ENCODE data around the gene POLR3E.
"Not testable (repeated sequence)": the region's sequence is repeated elsewhere in the genome, so short reads cannot be mapped to it uniquely, and the experiment has no call there.

The POLR3E gene

DNA sequence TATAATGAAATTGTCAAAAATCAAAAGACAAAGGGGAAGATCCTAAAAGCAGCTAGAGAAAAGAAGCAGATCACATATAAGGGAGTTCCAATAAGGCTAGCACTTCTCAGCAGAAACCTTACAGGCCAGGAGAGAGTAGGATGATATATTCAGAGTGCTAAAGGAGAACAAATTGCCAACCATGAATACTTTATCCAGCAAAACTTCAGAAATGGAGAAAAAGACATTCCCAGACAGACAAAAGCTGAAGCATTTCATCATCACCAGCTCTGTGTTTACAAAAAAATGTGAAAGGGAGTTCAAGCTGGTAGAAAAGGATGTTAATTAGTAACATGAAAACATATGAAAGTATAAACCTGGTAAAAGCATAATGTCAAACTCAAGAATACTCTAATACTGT is 39.8 kb downstream of the POLR3E start:
- no peak for DNase-seq

DNA sequence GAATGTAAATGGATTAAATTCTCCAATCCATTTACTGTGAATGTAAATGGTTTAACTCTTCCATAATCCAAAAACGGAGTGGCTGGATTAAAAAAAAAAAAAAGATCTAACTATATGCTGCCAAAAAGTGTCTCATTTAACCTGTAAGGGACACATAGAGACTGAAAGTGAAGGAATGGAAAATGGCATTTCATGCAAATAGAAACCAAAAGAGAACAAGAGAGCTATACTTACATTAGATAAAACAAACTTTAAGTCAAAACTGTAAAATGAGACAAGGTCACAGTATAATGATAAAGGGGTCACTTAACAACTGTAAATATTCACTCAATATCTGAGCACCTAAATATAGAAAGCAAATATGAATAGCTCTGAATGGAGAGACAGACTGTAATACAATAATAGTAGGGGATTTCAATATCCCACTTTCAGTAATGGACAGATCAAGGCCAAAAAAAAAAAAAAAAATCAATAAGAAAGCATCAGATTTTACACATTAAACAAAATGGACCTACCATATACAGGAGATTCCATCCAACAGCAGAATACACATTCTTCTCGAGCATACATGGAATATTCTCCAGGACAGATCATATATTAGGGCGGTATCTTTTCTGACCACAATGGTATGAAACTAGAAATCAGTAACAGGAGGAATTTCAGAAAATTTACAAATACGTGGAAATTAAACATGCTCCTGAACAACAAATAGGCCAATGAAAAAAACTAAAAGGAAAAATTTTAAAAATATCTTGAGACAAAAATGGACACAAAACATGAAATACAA is 40.8 kb downstream of the POLR3E start:
- no peak for DNase-seq

DNA sequence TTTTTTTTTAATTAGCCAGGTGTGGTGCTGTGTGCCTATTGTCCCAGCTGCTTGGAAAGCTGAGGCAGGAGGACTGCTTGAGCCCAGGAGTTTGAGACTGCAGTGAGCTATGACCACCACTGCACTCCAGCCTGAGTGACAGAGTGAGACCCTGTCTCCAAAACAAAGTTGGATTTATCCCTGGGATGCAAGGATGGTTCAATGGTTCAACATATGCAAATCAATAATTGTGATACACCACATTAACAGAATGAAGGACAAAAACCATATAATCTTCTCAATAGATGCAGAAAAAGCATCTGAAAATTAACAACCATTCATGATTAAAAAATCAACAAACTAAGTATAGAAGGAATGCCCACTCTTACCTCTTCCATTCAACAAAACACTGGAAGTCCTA is 43.7 kb downstream of the POLR3E start:
- no peak for DNase-seq

DNA sequence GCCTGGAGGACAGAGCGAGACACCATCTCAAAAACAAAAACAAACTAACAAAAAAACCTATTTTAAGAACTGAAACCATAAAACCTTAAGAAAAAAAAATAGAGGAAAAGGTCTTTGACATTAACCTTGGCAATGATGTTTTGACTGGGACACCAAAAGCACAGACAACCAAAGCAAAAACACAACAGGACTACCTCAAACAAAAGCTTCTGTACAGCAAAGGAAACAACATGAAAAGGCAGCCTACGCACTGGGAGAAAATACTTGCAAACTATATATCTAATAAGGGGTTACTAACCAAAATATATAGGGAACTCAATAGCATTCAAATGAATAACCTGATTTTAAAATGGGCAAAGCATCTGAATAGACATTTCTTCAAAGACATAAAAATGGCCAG is 44.9 kb downstream of the POLR3E start:
- DNase-seq: no peak

DNA sequence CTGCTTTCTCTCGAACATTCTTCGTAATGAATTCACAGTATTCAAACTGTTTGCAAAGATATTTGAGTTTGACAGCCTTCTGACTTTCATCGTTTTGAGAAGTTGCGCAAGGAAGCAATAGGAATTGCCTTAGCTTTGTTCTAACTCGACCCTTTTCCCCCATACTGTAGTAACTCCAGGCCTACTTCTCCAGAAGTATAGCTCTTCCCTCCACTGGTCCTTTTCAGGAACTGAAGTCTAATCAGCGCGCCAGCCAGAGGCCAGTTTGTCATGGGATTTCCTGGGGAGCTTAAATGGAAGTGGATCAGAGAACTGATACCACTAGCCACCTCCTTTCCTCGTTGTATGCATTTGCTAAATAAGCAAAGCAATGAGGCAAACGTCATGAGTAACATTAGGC is 49.3 kb downstream of the POLR3E start:
- DNase-seq: no peak

DNA sequence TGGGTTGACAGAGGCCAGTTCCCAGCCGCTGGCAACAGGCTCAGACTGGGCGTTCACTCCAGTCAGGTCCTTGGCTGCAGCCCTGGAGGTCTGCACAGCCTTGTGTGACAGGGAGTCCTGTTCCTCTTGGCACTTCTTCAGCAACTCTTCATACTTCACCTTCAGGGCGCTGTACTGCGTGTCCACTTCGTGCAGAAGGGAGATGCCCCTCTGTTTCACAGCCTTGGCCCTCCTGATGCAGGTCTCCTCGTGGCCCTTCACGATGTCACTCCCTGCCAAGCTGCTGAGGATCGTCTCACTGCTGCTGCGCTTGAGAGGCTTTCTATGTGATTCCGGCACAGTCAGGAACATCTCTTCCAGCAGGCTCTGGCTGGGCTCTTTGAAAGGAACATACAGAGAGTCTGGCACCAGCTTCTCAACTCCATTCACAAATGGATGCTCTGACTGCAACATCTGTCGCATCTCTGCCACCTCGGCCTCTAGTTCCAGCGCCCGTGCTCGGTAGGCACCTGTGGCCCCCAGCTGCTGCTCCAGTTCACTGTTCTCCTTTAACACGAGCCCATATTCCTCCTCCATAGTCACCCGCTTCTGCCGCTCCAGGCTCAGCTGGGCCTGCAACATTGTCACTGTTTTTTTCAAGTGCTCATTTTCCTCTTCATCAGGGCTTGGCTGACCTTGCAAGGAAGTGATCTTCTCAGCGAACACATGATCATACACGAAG is 50.1 kb downstream of the POLR3E start:
- no peak for DNase-seq

DNA sequence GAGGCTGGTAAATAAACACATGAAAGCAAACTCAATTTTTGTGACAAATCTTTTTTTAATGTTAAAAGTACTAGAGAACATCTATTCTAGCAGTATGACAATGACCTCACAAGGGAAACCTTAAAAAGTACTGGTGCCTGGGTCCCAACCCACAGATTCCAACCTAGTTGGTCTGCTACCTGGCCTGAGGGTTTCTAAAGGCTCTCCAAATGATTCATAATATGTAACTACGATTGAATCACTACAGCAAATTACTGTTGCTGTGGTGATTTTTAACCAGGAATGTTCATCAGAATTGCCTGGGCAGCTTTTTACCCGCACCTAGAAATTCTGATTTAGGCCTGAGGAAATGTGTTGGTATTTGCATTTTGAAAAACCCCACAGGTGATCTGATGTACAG is 51.1 kb downstream of the POLR3E start:
- DNase-seq: no peak

DNA sequence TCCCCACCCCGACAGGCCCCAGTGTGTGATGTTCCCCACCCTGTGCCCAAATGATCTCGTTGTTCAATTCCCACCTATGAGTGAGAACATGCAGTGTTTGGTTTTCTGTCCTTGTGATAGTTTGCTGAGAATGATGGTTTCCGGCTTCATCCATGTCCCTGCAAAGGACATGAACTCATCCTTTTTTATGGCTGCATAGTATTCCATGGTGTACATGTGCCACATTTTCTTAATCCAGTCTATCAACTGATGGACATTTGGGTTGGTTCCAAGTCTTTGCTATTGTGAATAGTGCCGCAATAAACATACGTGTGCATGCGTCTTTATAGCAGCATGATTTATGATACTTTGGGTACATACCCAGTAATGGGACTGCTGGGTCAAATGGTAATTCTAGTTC is 53.8 kb downstream of the POLR3E start:
- not testable (repeated sequence) for DNase-seq

DNA sequence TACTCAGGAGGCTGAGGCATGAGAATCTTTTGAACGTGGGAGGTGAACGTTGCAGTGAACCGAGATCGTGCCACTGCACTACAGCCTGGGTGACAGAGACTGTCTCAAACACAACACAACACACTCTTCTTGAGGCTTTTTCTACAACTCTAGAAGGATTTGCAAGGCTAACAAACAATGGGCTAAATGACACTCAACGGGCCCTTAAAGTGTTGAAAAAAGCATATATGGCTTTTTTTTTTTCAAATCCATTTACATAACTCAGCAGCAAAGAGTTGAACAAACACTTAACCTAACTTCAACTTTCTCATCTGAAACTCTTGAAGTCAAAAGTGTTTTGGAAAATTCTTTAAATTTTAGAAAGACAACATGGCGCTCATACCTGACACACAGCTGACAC is 54.9 kb downstream of the POLR3E start:
- no peak for DNase-seq

DNA sequence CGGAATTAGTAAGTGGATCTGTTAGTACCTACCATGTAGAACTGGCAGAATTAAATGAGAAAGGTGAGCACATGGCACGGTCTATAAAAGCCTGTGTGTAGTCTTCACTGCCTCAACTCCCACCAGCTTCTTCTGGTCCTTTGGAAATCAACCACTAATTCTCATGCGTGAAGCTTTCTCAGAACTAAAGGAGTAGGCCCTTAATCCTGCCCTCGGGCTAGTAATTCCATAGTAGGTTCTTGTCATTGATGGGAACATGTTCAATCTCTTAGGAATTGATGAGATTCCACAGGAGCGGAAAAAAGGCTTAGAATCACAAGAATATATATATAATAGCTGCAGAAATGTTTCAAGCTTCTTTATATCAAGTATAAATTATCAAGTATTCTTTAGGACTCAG is 55.5 kb downstream of the POLR3E start:
- no peak for DNase-seq

DNA sequence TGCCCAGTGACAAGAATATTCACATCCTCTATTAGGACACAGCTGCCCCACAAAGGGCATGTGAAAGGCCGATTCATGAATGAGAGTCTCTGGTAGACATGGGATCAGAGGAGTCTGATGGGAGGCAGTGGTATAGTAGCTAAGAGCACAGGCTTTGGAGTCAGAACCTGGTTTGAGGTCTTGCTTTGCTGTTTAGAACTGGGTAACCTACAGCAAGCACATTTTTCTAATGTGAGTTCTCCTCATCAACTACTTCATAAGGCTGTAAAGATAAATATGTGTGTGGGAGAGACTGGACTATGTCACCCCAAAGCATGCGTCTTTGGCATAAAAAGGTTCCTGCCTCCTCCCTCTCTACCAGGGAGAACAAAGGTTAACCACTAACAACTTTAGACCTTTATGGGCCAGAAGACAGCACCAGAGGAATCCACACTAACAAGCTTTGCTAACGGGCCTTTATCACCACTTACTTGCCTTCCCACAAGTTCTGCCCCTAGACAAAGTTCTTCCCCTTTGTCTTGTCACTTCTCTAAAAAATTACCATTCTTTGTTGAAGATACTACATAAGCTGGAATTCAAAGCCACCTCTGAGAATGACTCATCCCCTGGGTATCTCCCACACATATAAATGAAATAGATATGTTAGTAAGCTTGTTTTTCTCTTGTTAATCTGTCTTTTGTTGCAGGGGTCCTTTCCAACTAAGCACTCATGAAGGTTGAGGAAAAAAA is 56.1 kb downstream of the POLR3E start:
- peak; percentile 39 for DNase-seq

DNA sequence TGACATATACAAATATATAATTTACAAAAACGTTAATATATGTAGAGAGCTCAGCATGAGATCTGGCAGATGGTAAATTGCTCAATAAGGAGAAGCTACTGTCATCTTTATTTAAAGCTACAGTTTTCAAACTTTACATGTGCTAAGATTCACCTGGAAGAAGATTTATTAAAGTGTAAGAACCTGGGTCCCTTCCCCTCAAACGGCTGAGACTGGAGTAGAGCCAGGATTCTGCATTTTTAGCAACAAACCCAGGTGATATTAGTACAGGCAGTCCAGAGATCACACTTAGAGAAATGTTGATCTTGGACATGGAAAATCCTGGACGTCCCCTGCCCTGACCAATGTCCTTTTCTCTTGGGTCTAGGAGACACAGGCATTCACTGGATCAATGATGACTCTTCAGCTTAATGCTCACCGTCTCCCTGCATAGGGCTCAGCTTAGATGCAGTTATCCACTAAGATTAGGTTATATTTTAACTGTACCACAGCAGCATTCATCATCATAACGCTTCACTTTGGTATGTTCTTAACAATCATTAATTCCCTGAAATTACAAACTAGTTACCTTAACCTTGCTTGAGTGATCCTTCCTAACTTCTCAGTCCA is 56.8 kb downstream of the POLR3E start:
- no peak for DNase-seq

DNA sequence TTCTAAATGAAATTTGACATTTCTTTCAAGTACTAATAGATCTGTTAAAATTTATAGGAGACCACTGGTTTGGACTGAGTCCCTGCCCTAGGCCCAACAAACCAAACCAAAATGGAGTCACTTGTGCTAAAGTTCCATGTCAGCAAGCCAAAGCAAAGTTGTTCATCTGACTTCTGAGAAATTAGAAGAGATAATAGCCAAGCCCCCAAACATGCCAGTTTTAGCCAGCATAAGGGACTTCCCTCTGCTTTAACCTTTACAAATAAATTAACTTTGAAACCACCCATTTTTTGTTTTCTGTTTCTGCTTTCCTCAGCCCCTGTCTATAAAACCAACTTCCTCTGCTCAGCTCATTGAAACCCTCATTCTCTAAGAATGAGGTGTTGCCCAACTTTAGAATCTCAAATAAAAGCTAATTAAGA is 58.3 kb downstream of the POLR3E start:
- DNase-seq: no peak

DNA sequence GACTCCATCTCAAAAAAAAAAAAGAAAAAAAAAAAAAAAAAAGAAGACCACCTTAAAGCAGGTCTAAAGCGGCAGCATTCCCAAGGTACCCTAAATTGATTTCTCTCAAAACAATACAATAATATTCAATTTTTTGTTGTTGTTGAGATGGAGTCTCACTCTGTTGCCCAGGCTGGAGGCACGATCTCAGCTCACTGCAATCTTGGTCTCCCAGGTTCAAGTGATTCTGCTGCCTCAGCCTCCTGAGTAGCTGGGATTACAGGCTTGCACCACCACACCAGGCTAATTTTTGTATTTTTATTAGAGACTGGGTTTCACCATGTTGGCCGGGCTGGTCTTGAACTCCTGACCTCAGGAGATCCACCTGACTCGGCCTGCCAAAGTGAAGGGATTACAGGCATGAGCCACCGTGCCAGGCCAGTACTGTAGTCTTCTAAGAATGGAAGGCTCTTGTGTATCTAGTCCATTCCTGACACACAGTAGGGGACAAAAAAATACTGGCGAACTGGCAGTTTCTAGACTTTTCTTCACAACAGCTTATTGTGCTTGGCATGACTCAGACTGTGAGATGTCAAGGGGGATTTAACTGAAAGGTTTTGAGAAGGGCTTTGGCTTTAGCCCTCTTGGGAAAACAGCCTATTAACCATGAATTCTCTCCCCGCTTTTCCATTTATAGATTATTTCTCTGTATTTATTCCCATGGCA is 59.9 kb downstream of the POLR3E start:
- no peak for DNase-seq

DNA sequence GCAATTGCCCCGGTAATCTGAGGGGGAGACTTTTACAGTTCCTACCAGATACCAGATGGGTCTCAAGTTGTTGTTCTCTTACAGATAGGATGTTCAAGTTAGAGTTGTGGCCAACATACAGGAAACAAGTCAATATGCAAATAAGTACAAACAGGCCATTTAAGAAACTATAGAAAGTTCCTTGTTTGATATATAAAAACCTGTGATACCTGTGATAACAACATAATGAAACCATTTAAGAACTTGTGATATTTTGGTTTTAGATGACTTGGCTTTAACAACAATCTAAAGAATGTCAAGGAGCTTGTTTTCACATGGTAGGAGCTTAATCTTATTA is 60.4 kb downstream of the POLR3E start:
- no peak for DNase-seq

DNA sequence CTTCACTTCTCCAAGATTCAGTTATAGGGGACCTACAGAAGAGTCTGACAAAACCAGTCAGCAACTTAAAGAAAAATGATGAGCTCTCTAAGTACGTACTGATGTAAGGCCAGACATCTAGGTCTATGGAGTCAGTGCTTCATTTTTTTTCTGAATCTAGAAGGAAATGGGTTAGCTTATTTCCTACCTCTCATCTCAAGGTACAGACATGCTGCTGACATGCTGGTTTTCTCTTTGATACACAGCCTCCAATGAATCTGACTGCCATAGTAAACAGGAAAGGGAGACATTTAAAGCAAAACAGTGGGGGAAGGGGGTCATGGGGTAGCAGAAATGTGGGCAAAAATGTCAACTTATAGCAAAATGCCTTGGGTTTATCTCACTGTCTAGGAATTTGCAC is 60.8 kb downstream of the POLR3E start:
- no peak for DNase-seq

DNA sequence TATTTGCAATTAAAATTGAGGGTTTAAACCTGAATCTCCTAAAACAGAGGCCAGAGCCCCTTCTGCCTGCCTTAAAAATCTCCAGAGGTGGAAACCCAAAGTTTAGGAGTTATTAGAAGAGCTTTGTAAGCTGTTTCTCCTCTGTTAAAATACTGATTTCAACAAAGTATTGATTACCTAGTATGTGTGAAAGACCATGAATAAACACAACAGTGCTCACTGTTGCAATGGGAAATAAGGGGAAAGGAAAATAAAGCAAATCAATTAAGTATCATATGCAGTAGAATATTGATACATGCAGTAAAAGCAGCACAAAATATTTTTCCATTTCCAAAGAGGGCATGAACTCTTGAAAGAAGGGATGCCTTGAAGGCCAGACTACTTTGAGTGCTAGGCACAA is 62.5 kb downstream of the POLR3E start:
- no peak for DNase-seq

DNA sequence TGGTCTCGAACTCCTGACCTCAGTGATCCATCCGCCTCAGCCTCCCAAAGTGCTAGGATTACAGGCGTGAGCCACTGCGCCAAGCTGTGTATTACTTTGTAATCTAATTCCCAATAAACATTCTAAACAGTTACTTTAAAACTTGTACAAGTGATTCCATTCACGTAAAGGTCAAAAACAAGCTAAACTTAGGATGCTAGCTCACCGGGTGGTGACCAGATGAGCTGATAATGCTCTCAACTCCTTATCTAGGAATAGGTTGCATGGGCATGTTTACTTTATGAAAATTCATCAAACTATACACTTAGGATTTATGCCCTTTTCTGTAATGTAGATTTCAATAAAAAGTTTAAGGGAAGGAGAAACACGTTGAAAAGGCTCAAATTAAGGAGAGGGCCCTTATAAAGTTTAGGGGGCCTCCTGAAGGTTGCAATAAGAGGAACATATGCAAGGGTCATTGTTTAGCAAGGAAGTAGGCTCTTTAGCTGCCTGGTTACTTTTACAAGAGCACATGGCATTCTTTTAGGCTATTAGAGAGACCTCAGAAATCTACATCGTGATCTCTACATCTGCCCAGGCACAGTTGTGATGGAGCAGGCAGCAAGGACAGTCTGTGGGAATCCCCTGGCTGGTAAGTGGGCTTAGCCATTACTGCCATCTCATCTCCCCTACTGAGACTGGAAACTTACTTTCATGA is 63.9 kb downstream of the POLR3E start:
- DNase-seq: no peak

DNA sequence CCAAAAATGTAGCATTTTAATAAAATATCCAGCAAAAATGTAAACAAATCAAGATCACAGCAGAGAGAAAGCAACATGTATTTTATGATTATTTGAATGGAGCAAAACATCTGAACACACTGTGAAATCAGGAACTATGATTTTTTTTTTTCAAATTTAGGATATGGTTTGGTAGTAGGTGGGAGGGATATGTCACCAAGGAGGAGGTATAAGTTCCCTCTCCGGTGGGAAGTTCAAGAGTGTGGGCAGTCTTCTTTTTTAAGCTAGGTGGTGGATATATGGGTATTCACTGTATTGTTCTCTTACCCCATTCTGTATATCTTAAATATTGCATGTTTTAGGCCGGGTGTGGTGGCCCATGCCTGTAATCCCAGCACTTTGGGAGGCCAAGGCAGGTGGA is 67.0 kb downstream of the POLR3E start:
- no peak for DNase-seq

DNA sequence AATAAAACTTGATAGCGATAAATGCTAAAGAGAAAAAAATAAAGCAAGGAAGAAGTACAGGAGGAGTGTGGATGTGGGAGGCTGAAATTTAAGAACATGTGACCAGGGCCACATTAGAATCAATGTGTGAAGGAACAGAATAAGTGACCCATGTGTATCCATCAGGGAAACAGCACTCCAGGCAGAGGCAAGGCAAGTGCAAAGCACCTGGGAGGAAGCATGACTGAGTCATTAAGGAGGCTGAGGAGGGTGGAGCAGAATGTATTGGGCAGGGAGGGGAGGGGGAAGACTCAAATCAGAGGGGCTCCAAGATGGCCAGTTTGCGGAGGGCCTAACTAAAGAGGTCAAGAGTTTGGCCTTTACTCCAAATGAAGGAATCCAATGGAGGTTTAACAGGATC is 69.2 kb downstream of the POLR3E start:
- no peak for DNase-seq

DNA sequence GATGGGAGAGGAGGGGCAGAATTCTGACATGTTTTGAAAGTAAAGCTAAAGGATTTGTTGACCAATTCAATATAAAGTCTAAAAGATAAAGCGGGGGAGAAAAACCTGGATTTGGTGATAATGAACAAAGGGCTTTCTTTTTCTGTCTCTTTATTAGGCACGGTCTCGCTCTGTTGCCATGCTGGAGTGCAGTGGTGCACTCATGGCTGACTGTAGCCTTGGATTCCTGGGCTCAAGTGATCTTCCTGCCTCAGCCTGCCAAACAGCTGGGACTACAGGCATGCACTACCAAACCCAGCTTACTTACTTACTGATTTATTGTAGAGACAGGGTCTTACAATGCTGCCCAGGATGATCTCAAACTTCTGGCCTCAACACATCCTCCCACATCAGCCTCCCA is 69.7 kb downstream of the POLR3E start:
- no peak for DNase-seq

DNA sequence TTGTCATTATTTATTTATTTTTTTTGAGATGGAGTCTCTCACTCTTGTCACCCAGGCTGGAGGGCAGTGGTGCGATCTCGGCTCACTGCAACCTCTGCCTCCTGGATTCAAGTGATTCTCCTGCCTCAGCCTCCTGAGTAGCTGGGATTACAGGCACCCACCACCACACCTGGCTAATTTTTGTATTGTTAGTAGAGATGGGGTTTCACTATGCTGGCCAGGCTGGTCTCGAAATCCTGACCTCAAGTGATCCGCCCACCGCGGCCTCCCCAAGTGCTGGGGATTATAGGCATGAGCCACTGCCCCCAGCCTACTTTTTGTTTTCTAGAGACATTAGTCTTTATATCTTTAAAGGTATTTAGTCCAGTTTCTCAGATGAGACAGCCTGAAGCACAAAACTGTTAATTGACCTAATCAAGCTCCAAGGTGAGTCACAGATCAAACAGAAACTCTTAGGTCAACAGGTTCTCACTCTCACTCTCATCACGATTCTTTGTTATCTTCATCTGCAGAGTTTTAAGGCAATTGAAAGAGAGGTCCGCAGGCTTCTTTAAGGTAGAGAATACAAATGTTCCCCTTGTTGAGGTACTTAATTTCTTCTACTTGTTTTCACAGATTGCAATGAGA is 71.1 kb downstream of the POLR3E start:
- DNase-seq: not testable (repeated sequence)
